Neural progenitor cell (in vitro differentiated cells): ENCODE measurements around the gene TRIM50. TPM values are rescaled to one million over a fixed set of nuclear protein-coding genes. Genes with fewer than 3 reads are reported as not detected.

Source experiments
- DNase-seq: peaks from one replicate; pipeline ENCODE4 v3.0.0-alpha.2; 2016; ENCODE audit warnings: low spot score
- H2AFZ ChIP-seq: fragments of 200-600 bp; sonication (generic); replicated peaks from 2 replicates; pipeline ENCODE4 v1.6.1; 2016; ENCODE audit warnings: antibody characterized with exemption
- H3F3A ChIP-seq: fragments of 200-600 bp; sonication (generic); 2 replicates; pipeline ENCODE4 v1.6.1; 2016; ENCODE audit warnings: antibody characterized with exemption, low read depth
- H3K27ac ChIP-seq: fragments of 200-600 bp; sonication (generic); 2 replicates; pipeline ENCODE4 v1.5.1; 2016; ENCODE audit warnings: mild to moderate bottlenecking
- H3K27me3 ChIP-seq: fragments of 200-600 bp; sonication (generic); 2 replicates; pipeline ENCODE4 v1.6.1; 2016; ENCODE audit warnings: mild to moderate bottlenecking, moderate library complexity
- H3K36me3 ChIP-seq: fragments of 200-600 bp; sonication (generic); 2 replicates; pipeline ENCODE4 v1.5.1; 2016
- H3K4me1 ChIP-seq: fragments of 200-600 bp; sonication (generic); 2 replicates; pipeline ENCODE4 v1.6.1; 2016; ENCODE audit warnings: mixed run types
- H3K4me2 ChIP-seq: fragments of 200-600 bp; sonication (generic); 2 replicates; pipeline ENCODE4 v1.6.1; 2016
- H3K4me3 ChIP-seq: fragments of 200-600 bp; sonication (generic); 2 replicates; pipeline ENCODE4 v1.5.1; 2016
- H3K79me2 ChIP-seq: fragments of 200-600 bp; sonication (generic); 2 replicates; pipeline ENCODE4 v1.6.1; 2016; ENCODE audit warnings: low read depth
- H3K9ac ChIP-seq: fragments of 200-600 bp; sonication (generic); 2 replicates; pipeline ENCODE4 v1.6.1; 2016
- H3K9me3 ChIP-seq: fragments of 200-600 bp; sonication (generic); 2 replicates; pipeline ENCODE4 v1.5.1; 2016; ENCODE audit warnings: low read depth
- H4K20me1 ChIP-seq: fragments of 200-600 bp; sonication (generic); 2 replicates; pipeline ENCODE4 v1.6.1; 2016; ENCODE audit warnings: low read depth
- H3K27ac Mint-ChIP-seq: 3 replicates; pipeline ENCODE4 v1.8.0; 2021; ENCODE audit warnings: mixed read lengths
- H3K27me3 Mint-ChIP-seq: 2 replicates; pipeline ENCODE4 v1.8.0; 2022; ENCODE audit warnings: low read depth, mild to moderate bottlenecking, inconsistent platforms, moderate library complexity, mixed read lengths; ENCODE audit not compliant: insufficient read depth
- H3K36me3 Mint-ChIP-seq: 3 replicates; pipeline ENCODE4 v1.8.0; 2021; ENCODE audit warnings: mixed read lengths
- H3K4me1 Mint-ChIP-seq: 3 replicates; pipeline ENCODE4 v1.8.0; 2021; ENCODE audit warnings: mixed read lengths
- H3K4me3 Mint-ChIP-seq: 3 replicates; pipeline ENCODE4 v1.8.0; 2021; ENCODE audit warnings: mild to moderate bottlenecking, moderate library complexity, mixed read lengths
- H3K9me3 Mint-ChIP-seq: 3 replicates; pipeline ENCODE4 v1.8.0; 2020; ENCODE audit warnings: mixed read lengths
- EZH2 ChIP-seq: fragments of 200-600 bp; sonication (generic); IDR thresholded peaks from 2 replicates; pipeline ENCODE4 v1.6.1; 2017; ENCODE audit warnings: antibody characterized with exemption, mild to moderate bottlenecking, moderate library complexity
- EZH2phosphoT487 ChIP-seq: fragments of 200-600 bp; sonication (generic); IDR thresholded peaks from 2 replicates; pipeline ENCODE4 v1.6.1; 2017; ENCODE audit warnings: antibody characterized with exemption
- total RNA-seq: library from RNA; depleted of rRNA; stranded (reverse); fragments of >200 nt; gene quantifications from 2 replicates; pipeline ENCODE4 v1.2.3, GENCODE V29; 2015; ENCODE audit warnings: low replicate concordance
- TF ChIP-seq, protein P1 (sequence below): fragments of 200-600 bp; sonication (generic); IDR thresholded peaks from 2 replicates; pipeline ENCODE4 v1.5.1; 2017; ENCODE audit warnings: antibody characterized with exemption, mild to moderate bottlenecking

Gene TRIM50
- total RNA-seq, 1 donor from 2014 or later: not detected

GRCh38 chr7:73356159-73356558, 28.3 kb upstream of the TRIM50 start:
- H3K79me2 ChIP-seq: no peaks in the 10 kb centered on the region
- no peak overlapping the region for H3K4me3 ChIP-seq
- peaks cover 4% of the 10 kb centered on the region for H3K36me3 Mint-ChIP-seq
- H3K4me1 ChIP-seq: peaks cover 7% of the 10 kb centered on the region
- TF ChIP-seq, protein P1, sequence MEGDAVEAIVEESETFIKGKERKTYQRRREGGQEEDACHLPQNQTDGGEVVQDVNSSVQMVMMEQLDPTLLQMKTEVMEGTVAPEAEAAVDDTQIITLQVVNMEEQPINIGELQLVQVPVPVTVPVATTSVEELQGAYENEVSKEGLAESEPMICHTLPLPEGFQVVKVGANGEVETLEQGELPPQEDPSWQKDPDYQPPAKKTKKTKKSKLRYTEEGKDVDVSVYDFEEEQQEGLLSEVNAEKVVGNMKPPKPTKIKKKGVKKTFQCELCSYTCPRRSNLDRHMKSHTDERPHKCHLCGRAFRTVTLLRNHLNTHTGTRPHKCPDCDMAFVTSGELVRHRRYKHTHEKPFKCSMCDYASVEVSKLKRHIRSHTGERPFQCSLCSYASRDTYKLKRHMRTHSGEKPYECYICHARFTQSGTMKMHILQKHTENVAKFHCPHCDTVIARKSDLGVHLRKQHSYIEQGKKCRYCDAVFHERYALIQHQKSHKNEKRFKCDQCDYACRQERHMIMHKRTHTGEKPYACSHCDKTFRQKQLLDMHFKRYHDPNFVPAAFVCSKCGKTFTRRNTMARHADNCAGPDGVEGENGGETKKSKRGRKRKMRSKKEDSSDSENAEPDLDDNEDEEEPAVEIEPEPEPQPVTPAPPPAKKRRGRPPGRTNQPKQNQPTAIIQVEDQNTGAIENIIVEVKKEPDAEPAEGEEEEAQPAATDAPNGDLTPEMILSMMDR: no peak
- TF ChIP-seq EZH2 (no peak), EZH2phosphoT487 (no peak)
- H3K27ac ChIP-seq: no peak overlapping the region
- H3K9me3 ChIP-seq: no peaks in the 10 kb centered on the region
- no peaks in the 10 kb centered on the region for H3K36me3 ChIP-seq
- DNase-seq: no peak
- H4K20me1 ChIP-seq: no peaks in the 10 kb centered on the region
- peaks cover 7% of the 10 kb centered on the region for H3K27me3 Mint-ChIP-seq
- H3K27me3 ChIP-seq: no peaks in the 10 kb centered on the region
- H3K4me1 Mint-ChIP-seq: peaks cover 35% of the 10 kb centered on the region
- no peak overlapping the region for H3K9ac ChIP-seq
- H3K9me3 Mint-ChIP-seq: peaks cover 11% of the 10 kb centered on the region
- H3K4me2 ChIP-seq: no peak overlapping the region
- H3K4me3 Mint-ChIP-seq: no peak overlapping the region
- no peak overlapping the region for H2AFZ ChIP-seq
- H3K27ac Mint-ChIP-seq: no peak overlapping the region
- peaks cover 4% of the 10 kb centered on the region for H3F3A ChIP-seq

DNA sequence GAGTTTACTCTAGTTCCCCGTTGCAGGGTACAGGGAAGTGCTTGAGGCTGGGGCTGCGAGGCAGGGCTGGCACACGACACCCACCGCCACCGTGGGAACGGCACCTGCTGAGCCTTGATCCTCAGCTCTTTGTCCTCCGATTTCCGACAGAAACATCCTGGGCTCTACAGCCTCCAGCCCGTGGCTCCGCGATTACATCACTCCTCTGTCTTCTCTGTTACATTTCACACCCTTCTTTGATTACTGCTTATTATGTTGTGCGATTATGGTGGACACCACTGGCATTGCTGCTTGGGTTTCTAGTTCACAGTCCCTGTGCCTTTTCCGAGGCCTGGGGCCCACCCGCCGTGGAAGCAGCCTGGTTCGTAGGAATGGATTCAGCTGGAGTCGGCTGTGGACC, 26.9 kb upstream of the TRIM50 start:
- peaks cover 6% of the 10 kb centered on the region for H3K27me3 Mint-ChIP-seq
- H3K4me2 ChIP-seq: peak overlapping the region; percentile 49
- no peak overlapping the region for H3K27ac ChIP-seq
- H3K4me3 Mint-ChIP-seq: no peak overlapping the region
- no peak overlapping the region for H3K9ac ChIP-seq
- no peaks in the 10 kb centered on the region for H3K36me3 ChIP-seq
- peaks cover 4% of the 10 kb centered on the region for H3K36me3 Mint-ChIP-seq
- peaks cover 45% of the 10 kb centered on the region for H3K4me1 Mint-ChIP-seq
- peaks cover 15% of the 10 kb centered on the region for H3K4me1 ChIP-seq
- no peaks in the 10 kb centered on the region for H3K27me3 ChIP-seq
- peak overlapping the region; percentile 80 for H2AFZ ChIP-seq
- peak; percentile 43 for DNase-seq
- TF ChIP-seq EZH2: no peak
- no peak for TF ChIP-seq EZH2phosphoT487
- TF ChIP-seq, protein P1: no peak
- no peaks in the 10 kb centered on the region for H4K20me1 ChIP-seq
- peaks cover 9% of the 10 kb centered on the region for H3F3A ChIP-seq
- no peaks in the 10 kb centered on the region for H3K9me3 ChIP-seq
- peak overlapping the region; percentile 58 for H3K27ac Mint-ChIP-seq
- no peaks in the 10 kb centered on the region for H3K79me2 ChIP-seq
- peaks cover 11% of the 10 kb centered on the region for H3K9me3 Mint-ChIP-seq
- H3K4me3 ChIP-seq: no peak overlapping the region

GRCh38 chr7:73354196-73354595, 26.3 kb upstream of the TRIM50 start:
- no peaks in the 10 kb centered on the region for H3K79me2 ChIP-seq
- H3K9me3 ChIP-seq: no peaks in the 10 kb centered on the region
- peaks cover 9% of the 10 kb centered on the region for H3F3A ChIP-seq
- peaks cover 44% of the 10 kb centered on the region for H3K4me1 Mint-ChIP-seq
- no peak overlapping the region for H3K27ac ChIP-seq
- H2AFZ ChIP-seq: peak overlapping the region; percentile 80
- H3K27me3 Mint-ChIP-seq: peaks cover 3% of the 10 kb centered on the region
- peaks cover 11% of the 10 kb centered on the region for H3K9me3 Mint-ChIP-seq
- no peak overlapping the region for H3K4me3 Mint-ChIP-seq
- TF ChIP-seq, protein P1: no peak
- TF ChIP-seq EZH2: no peak
- TF ChIP-seq EZH2phosphoT487: no peak
- H3K4me2 ChIP-seq: no peak overlapping the region
- no peak overlapping the region for H3K27ac Mint-ChIP-seq
- H3K27me3 ChIP-seq: no peaks in the 10 kb centered on the region
- H3K4me3 ChIP-seq: no peak overlapping the region
- no peaks in the 10 kb centered on the region for H4K20me1 ChIP-seq
- no peaks in the 10 kb centered on the region for H3K36me3 ChIP-seq
- no peak overlapping the region for H3K9ac ChIP-seq
- H3K4me1 ChIP-seq: peaks cover 15% of the 10 kb centered on the region
- no peak for DNase-seq
- peaks cover 4% of the 10 kb centered on the region for H3K36me3 Mint-ChIP-seq
